AG04450 (cell line): ENCODE data around the gene ATP1A4. TPM values are rescaled to one million over a fixed set of nuclear protein-coding genes. Genes with fewer than 3 reads are reported as not detected.

Experiments used
- CTCF ChIA-PET: fragments of 300-600, 350-600 bp; formaldehyde crosslinking; extraction: SDS; loops from one replicate; lab custom pipeline; 2022; ENCODE audit warnings: antibody characterized with exemption, inconsistent platforms; lab: Charles Lee
- POLR2A ChIA-PET: fragments of 350-600 bp; formaldehyde crosslinking; extraction: SDS; loops from one replicate; lab custom pipeline; 2021; ENCODE audit warnings: antibody characterized with exemption, inconsistent platforms; lab: Yijun Ruan, JAX
- DNase-seq: peaks from one replicate; pipeline ENCODE4 v3.0.0-alpha.2; 2011; ENCODE audit warnings: low read depth, low spot score
- H3K27ac ChIP-seq: one replicate; pipeline ENCODE4 v1.5.1; 2012; ENCODE audit warnings: low read depth, low read length, control low read depth
- H3K27me3 ChIP-seq: one replicate; pipeline ENCODE4 v1.6.0; 2012; ENCODE audit warnings: low read length; ENCODE audit not compliant: control insufficient read depth, insufficient read depth
- H3K4me3 ChIP-seq: 2 replicates; pipeline ENCODE4 v1.5.1; 2011; ENCODE audit warnings: mild to moderate bottlenecking, low read depth, low read length, control low read depth
- H3K9me3 ChIP-seq: 2 replicates; pipeline ENCODE4 v1.5.1; 2012; ENCODE audit warnings: low read length; ENCODE audit not compliant: control insufficient read depth, insufficient read depth
- polyA plus RNA-seq: library from polyadenylated mRNA; depleted of rRNA; stranded (reverse); fragments of >200 nt; gene quantifications from 2 replicates; pipeline ENCODE4 v1.2.3, GENCODE V29; 2011
- TF ChIP-seq, protein P1 (sequence below): IDR thresholded peaks from 2 replicates; pipeline ENCODE4 v1.5.1; 2011; ENCODE audit warnings: low read depth, low read length, control low read depth, inconsistent platforms

ATP1A4 gene
- polyA plus RNA-seq, 1 experiment = not detected

DNA sequence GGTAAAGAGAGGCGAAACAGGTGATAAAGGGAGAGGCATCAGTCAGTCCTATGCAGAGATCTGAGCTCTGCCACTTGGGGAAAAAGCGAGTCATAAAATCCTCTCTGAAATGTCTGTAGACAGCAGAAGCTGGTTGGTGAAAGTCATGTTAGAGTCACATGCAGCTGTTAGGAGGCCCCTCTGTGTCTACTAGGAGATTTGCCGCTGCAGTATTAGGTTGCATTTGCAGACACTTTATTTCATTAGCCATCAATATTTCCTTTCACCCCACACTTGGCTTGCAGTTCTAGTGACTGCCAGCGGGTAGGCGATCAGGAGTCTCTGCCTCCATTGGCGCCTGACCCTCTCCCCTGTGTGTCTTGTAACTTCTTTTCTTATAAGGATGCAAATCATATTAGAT, 16.2 kb downstream of the ATP1A4 start:
- Histone ChIP-seq H3K4me3 (no peak overlapping the region), H3K9me3 (no peaks in the 10 kb centered on the region), H3K27me3 (peaks cover 17% of the 10 kb centered on the region), H3K27ac (no peak overlapping the region)
- ChIA-PET POLR2A (no interaction called here), CTCF (no interaction called here)
- TF ChIP-seq, protein P1, sequence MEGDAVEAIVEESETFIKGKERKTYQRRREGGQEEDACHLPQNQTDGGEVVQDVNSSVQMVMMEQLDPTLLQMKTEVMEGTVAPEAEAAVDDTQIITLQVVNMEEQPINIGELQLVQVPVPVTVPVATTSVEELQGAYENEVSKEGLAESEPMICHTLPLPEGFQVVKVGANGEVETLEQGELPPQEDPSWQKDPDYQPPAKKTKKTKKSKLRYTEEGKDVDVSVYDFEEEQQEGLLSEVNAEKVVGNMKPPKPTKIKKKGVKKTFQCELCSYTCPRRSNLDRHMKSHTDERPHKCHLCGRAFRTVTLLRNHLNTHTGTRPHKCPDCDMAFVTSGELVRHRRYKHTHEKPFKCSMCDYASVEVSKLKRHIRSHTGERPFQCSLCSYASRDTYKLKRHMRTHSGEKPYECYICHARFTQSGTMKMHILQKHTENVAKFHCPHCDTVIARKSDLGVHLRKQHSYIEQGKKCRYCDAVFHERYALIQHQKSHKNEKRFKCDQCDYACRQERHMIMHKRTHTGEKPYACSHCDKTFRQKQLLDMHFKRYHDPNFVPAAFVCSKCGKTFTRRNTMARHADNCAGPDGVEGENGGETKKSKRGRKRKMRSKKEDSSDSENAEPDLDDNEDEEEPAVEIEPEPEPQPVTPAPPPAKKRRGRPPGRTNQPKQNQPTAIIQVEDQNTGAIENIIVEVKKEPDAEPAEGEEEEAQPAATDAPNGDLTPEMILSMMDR = no peak
- DNase-seq = no peak

DNA sequence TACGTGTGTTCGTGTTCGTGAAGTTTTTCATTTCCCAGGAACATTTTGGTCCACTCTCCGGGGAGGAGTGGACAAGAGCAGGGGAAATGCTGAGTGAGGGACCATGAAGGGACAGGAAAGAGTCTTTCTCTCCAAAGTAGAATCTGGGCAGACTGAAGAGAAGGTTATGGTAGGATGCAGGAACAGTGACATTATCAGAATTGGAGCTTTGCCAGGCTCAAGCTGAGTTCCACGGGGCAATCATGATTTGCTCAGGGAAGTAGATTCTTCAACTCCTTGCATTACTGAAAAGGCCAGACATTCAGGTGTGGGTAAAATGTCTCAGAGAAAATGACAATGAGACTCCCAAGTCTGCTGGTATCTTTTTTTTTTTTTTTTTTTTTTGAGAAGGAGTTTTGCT, 16.6 kb downstream of the ATP1A4 start:
- H3K27ac ChIP-seq = no peak overlapping the region
- DNase-seq = no peak
- ChIA-PET POLR2A (no interaction called here), CTCF (interaction anchor here (0.7 kb wide), 1 partner anchor 84 kb away, joined by 4 read pairs; no protein-coding TSS in a partner anchor)
- no peaks in the 10 kb centered on the region for H3K9me3 ChIP-seq
- peaks cover 21% of the 10 kb centered on the region for H3K27me3 ChIP-seq
- H3K4me3 ChIP-seq = no peak overlapping the region
- TF ChIP-seq, protein P1 = no peak

DNA sequence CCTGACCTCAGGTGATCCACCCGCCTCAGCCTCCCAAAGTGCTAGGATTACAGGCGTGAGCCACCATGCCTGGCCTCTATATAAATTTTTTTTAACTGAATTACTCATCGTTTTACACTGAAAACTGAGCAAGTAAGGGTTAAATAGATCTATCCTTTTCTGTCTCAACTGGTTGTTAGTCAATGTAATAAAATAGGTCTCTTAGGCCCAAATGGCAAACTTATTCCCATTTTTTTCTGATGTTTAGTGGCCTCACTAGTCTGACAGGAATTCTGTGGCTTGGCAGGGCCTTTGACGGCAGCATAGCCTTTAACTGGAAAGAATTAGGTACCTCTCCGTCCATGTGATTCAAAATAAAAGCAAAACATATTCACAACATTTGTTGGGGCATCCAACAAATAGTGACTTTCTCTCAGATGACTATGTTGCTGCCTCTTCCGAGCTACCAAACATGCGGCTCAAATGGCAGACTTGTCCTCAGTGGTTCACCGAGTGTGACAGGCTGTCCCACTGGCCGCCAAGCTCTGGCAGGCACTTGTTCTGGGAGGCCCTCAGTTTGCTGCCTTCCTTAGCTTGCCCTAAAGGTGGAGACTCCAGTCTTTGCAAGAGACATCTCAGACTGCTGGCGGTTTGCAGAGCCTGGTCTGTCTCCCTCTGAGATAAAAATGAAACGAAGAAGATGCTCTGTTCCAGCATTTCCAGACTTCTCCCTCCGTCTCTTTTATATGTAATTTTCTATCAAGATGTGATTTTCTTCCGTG, 17.4 kb downstream of the ATP1A4 start:
- Histone ChIP-seq H3K9me3 (no peaks in the 10 kb centered on the region), H3K27me3 (peaks cover 24% of the 10 kb centered on the region), H3K27ac (no peak overlapping the region), H3K4me3 (no peak overlapping the region)
- DNase-seq = no peak
- POLR2A ChIA-PET = no interaction called here
- TF ChIP-seq, protein P1 = no peak
- CTCF ChIA-PET = interaction anchor here (0.7 to 0.9 kb wide), 3 partner anchors 25 to 84 kb away, joined by 3 to 5 read pairs (median 4); no protein-coding TSS in a partner anchor

DNA sequence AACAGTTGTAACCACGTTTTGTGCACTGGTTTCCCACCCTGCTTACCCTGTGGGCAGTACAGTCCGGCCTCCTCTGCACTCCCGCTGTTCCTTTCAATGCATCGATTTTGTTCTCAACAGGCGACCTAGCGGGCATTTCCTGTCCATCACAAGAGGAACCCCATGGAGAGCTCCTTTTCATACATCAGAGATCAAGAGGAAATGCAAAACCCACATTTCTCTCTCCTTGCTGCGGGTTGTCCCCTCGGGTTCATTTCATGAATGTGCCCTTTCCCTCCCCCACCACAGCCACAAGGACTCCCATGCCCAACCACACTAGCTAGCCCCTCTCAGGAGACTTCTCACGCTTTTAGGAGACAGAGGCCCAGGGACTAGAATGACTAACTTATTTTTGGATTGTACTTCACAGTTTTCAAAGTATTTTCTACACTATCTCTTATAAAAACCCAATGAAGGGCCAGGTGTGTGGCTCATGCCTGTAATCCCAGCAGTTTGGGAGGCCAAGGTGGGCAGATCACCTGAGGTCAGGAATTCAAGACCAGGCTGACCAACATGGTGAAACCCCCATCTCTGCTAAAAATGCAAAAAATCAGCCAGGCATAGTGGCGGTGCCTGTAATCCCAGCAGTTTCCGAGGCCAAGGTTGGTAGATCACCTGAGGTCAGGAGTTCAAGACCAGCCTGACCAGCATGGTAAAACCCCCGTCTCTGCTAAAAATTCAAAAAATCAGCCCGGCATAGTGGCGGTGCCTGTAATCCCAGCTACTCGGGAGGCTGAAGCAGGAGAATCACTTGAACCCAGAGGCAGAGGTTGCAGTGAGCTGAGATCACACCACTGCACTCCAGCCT, 18.4 kb downstream of the ATP1A4 start:
- TF ChIP-seq, protein P1 = no peak
- Histone ChIP-seq H3K4me3 (no peak overlapping the region), H3K27ac (no peak overlapping the region), H3K9me3 (no peaks in the 10 kb centered on the region), H3K27me3 (peaks cover 27% of the 10 kb centered on the region)
- ChIA-PET POLR2A (no interaction called here), CTCF (interaction anchor here (0.7 to 1.2 kb wide), 4 partner anchors 23 to 85 kb away, joined by 3 to 5 read pairs (median 4); no protein-coding TSS in a partner anchor)
- DNase-seq = no peak
